ENCODE results near the gene CBX6. TPM values are rescaled to one million over a fixed set of nuclear protein-coding genes. Genes with fewer than 3 reads are reported as not detected.

Gene CBX6
- total RNA-seq, 2 experiments from 2014 or later, result 66.0 to 66.4 TPM

DNA sequence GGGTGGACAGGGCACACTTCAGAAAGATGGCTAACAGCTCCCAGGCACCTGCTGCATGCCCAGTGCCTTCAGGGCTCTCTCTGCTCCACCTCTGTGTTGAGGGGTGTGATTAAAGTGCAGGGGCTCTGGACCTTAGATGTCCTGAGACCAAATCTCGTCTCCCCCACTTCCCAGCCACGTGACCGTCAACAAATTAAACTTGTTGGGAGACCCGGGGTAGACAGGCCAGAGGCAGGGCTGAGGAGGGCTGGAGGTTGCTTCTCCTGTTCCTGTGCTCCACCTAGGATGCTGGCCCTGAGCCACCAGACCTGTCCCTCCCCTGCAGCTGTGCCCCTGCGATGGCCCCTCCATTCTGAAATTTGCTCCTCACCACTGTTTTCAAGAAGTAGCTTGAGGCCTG lies 45.2 kb downstream of the CBX6 start:
- Mint-ChIP-seq H3K36me3 (no peaks in the 10 kb centered on the region), H3K4me3 (no peak overlapping the region), H3K27me3 (no peaks in the 10 kb centered on the region), H3K27ac (no peak overlapping the region), H3K4me1 (no peaks in the 10 kb centered on the region), H3K9me3 (no peaks in the 10 kb centered on the region)
- ATAC-seq (ENCODE audit: low read depth), result no peak
- POLR2A ChIA-PET, result no interaction called here
- DNase-seq, result no peak

DNA sequence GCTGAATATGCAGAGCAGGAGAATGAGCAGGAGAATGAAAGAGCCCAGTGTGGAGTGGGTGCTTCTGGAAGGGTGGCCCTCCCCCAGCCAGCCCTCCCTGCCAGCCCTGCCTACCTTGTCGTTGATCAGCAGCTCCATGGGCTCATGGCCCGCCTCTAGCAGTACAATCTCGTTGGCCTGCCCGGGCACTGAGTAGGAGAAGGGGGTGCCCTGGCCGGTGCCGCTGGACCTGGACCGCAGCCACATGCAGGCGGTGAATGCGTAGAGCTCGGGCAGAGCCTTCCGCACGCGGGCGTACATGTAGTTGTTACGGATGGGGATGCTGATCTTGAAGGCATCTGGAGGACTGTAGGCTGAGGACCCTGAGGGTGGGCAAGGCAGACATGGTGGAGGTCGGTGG lies 45.6 kb downstream of the CBX6 start:
- no peaks in the 10 kb centered on the region for H3K4me1 Mint-ChIP-seq
- ATAC-seq (ENCODE audit: low read depth), result no peak
- H3K27me3 Mint-ChIP-seq, result no peaks in the 10 kb centered on the region
- H3K4me3 Mint-ChIP-seq, result no peak overlapping the region
- no peak overlapping the region for H3K27ac Mint-ChIP-seq
- H3K36me3 Mint-ChIP-seq, result no peaks in the 10 kb centered on the region
- no peaks in the 10 kb centered on the region for H3K9me3 Mint-ChIP-seq
- POLR2A ChIA-PET, result interaction anchor here (0.6 kb wide), 1 partner anchor 427 kb away, joined by 3 read pairs; no protein-coding TSS in a partner anchor
- no peak for DNase-seq

DNA sequence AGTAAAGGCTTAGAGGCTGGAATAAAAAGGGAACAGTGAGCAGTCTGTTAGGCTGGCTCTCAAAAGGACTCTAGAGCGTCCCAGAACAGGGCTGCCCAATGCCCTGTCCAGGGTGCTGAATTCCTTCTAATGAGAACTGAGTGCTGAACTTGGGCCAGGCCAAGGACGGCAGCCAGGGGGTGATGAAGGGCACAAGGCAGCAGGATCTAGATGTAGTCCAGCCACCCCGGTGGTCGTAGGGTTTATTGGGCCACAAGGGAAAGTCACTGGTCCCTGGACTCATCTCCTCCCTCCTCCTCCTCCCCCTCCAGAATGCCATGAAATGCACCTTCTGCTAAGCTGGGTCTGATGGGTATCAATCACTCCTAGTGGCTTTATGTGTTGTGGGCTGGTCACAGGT lies 47.4 kb downstream of the CBX6 start:
- H3K4me3 Mint-ChIP-seq, result no peak overlapping the region
- POLR2A ChIA-PET, result no interaction called here
- DNase-seq (peak; percentile 53), ATAC-seq (ENCODE audit: low read depth) (peak; percentile 89)
- no peak overlapping the region for H3K27ac Mint-ChIP-seq
- no peaks in the 10 kb centered on the region for H3K27me3 Mint-ChIP-seq
- no peaks in the 10 kb centered on the region for H3K4me1 Mint-ChIP-seq
- no peaks in the 10 kb centered on the region for H3K9me3 Mint-ChIP-seq
- H3K36me3 Mint-ChIP-seq, result no peaks in the 10 kb centered on the region

DNA sequence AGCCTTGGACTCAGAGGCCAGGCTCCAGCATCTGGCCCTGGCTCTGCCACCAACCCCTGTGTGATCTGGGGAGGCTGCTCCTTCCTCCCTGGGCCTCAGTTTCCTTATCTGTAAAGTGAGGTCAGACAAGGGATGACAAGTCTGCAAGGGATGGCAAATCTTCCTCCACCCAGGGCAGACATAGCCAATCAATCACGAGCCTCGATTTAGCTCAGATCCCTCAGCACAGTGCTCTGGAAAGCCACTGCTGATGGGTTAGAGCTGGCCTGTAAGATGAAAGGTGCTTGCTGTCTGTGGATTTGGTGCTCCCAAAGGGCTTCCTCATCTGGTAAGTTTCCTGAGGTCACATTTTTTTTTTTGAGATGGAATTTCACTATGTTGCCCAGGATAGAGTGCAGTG lies 48.4 kb downstream of the CBX6 start:
- ATAC-seq (ENCODE audit: low read depth) (no peak), DNase-seq (no peak)
- Mint-ChIP-seq H3K27ac (no peak overlapping the region), H3K27me3 (no peaks in the 10 kb centered on the region), H3K9me3 (no peaks in the 10 kb centered on the region), H3K36me3 (no peaks in the 10 kb centered on the region), H3K4me3 (no peak overlapping the region), H3K4me1 (no peaks in the 10 kb centered on the region)
- POLR2A ChIA-PET, result no interaction called here

DNA sequence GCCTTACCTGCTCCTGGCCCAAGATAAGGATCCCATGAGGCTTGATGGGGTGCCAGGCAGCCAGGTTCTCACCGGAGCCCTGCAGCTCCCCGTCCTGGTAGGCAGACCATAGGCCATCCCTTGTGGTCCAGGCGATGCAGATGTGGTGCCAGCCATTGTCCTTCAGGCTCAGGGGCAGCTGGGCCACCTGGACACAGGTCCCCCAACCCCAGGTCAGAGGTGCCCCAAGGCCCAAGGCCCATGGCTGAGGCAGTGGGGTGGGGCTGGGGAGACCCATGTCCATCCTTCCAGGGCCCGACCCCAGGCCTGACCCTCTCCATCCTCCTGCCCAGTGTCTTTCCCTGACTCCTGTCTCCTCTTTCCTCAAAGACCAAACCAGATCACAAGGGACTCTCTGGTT lies 48.9 kb downstream of the CBX6 start:
- no peak for ATAC-seq (ENCODE audit: low read depth)
- POLR2A ChIA-PET, result no interaction called here

DNA sequence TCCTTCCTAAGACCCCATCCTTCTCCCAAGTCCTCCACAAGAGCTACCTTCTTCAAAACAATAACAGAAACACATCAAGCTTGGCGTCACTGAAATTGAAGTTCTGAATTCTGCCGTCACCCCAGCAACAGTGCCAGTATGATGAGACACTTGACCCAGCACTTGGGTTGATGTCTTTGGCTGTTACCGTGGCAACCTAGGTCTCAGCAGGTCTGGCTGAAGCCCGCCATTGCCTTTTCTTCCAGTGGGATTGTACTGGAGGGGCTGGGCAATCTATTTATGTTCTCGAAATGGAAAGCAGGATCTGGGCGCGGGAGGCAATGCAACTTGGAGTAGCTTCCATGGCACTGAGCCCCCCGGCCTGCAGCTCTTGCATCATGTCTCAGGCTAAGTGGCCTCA lies 52.0 kb downstream of the CBX6 start:
- Mint-ChIP-seq H3K4me1 (no peaks in the 10 kb centered on the region), H3K27me3 (peaks cover 3% of the 10 kb centered on the region), H3K9me3 (no peaks in the 10 kb centered on the region), H3K4me3 (no peak overlapping the region), H3K27ac (no peak overlapping the region), H3K36me3 (no peaks in the 10 kb centered on the region)
- DNase-seq (no peak), ATAC-seq (ENCODE audit: low read depth) (no peak)
- POLR2A ChIA-PET, result no interaction called here

More for the DNA sequence above, 48.9 kb downstream of the CBX6 start:
- DNase-seq, result no peak
- Mint-ChIP-seq H3K4me1 (no peaks in the 10 kb centered on the region), H3K27me3 (no peaks in the 10 kb centered on the region), H3K9me3 (no peaks in the 10 kb centered on the region), H3K27ac (no peak overlapping the region), H3K36me3 (no peaks in the 10 kb centered on the region), H3K4me3 (no peak overlapping the region)

DNA sequence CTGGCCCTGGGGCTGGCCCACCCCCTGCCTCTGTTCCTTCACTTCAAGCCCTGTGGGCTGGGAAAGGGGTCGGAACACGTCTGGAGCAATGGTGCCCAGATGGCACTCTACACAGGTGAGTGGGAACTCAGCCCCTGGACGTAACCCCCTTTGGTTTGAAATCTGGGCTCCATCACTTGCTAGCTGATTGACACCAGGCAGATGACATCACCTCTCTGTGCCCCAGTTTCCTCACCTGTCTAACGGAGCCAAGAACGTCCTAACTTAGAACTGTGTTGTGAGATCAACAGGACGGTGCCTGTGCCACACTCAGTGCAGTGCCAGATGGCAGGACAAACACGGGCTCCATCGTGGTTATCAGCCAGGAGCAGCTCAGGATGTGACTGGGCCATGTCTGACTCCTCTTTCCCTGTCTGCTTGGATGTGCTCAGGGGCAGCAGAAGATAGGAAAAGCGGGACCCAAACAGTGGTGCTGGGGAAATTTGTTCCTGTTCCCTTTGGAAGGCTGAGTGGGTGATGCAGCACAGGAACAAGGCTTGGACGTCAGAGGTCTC lies 52.6 kb downstream of the CBX6 start:
- Mint-ChIP-seq H3K36me3 (no peaks in the 10 kb centered on the region), H3K27ac (no peak overlapping the region), H3K4me1 (no peaks in the 10 kb centered on the region), H3K27me3 (peaks cover 3% of the 10 kb centered on the region), H3K4me3 (no peak overlapping the region), H3K9me3 (no peaks in the 10 kb centered on the region)
- POLR2A ChIA-PET, result no interaction called here
- ATAC-seq (ENCODE audit: low read depth) (no peak), DNase-seq (no peak)

DNA sequence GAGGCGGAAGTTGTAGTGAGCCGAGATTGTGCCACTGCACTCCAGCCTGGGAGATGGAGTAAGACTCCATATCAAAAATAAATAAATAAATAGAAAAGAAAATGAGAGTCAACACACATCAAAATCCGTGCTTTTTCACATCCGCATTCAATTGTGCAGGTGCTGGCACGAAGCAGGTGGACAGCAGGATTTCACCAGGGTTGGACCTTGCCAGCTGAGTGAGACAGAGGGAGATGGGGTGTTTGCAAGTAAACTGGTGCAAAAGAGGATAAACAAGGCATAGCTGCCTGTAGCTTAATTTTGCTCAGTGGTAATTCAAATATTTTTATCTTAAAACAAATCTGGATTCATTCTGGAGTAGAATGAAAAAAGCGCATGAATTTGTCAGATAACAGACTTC lies 54.8 kb downstream of the CBX6 start:
- Mint-ChIP-seq H3K27ac (no peak overlapping the region), H3K27me3 (peaks cover 3% of the 10 kb centered on the region), H3K36me3 (no peaks in the 10 kb centered on the region), H3K9me3 (no peaks in the 10 kb centered on the region), H3K4me1 (no peaks in the 10 kb centered on the region), H3K4me3 (no peak overlapping the region)
- ATAC-seq (ENCODE audit: low read depth) (no peak), DNase-seq (no peak)
- POLR2A ChIA-PET, result no interaction called here

DNA sequence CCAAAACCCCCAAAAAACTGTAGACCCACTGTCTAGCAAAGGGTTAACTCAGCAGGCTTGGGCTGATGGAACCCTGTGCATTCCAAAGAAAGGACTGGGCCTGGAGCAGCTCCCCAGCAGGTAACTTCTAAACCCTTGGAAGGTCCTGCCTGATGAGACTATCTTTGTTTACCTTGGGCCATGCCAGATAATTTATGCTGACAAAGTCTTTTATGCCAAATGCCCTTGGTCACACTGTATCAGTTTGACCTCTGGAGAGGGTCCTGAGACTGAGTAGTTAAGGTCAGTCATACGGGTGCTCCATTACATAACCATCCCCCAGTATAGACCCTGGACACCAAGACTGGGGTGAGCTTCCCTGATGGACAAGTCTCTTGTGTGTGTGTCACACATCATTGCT lies 56.2 kb downstream of the CBX6 start:
- Mint-ChIP-seq H3K36me3 (no peaks in the 10 kb centered on the region), H3K4me3 (no peak overlapping the region), H3K27me3 (peaks cover 6% of the 10 kb centered on the region), H3K4me1 (no peaks in the 10 kb centered on the region), H3K9me3 (peaks cover 4% of the 10 kb centered on the region), H3K27ac (no peak overlapping the region)
- no peak for DNase-seq
- POLR2A ChIA-PET, result no interaction called here
- no peak for ATAC-seq (ENCODE audit: low read depth)

Other genes with a start within 250 kb of the CBX6 start
- under 1 TPM; 0.23 to 0.36 TPM for gene FAM227A, start 215.8 kb downstream of the CBX6 start, total RNA-seq
- 10 to 100 TPM; 20.1 to 22.4 TPM for gene CBY1, start 215.6 kb downstream of the CBX6 start, total RNA-seq
- gene TOMM22, start 190.3 kb downstream of the CBX6 start, total RNA-seq, result 10 to 100 TPM; 58.7 to 60.4 TPM
- gene JOSD1, start 171.3 kb downstream of the CBX6 start, total RNA-seq, result 10 to 100 TPM; 59.1 to 61.6 TPM
- gene GTPBP1, start 166.3 kb downstream of the CBX6 start, total RNA-seq, result 10 to 100 TPM; 98.6 TPM
- 100 to 1,000 TPM; 607 to 626 TPM for gene SUN2, start 116.2 kb downstream of the CBX6 start, total RNA-seq
- 10 to 100 TPM in 1 of 2 experiments, 1 to 10 TPM in 1; 9.3 to 12.0 TPM for gene DNAL4, start 78.1 kb downstream of the CBX6 start, total RNA-seq
- 1 to 10 TPM; 5.9 to 6.8 TPM for gene NPTXR, start 28.2 kb downstream of the CBX6 start, total RNA-seq
- not detected for gene APOBEC3A, start 85.4 kb upstream of the CBX6 start, total RNA-seq
- gene APOBEC3B, start 110.1 kb upstream of the CBX6 start, total RNA-seq, result 1 to 10 TPM; 7.1 to 7.2 TPM
- gene APOBEC3C, start 142.0 kb upstream of the CBX6 start, total RNA-seq, result 100 to 1,000 TPM; 120 to 124 TPM
- gene APOBEC3D, start 148.9 kb upstream of the CBX6 start, total RNA-seq, result 10 to 100 TPM; 46.8 to 47.4 TPM
- 10 to 100 TPM; 41.4 to 45.1 TPM for gene APOBEC3F, start 168.6 kb upstream of the CBX6 start, total RNA-seq
- 100 to 1,000 TPM; 116 to 118 TPM for gene APOBEC3G, start 205.1 kb upstream of the CBX6 start, total RNA-seq
- 10 to 100 TPM; 75.5 to 84.9 TPM for gene APOBEC3H, start 225.0 kb upstream of the CBX6 start, total RNA-seq